HepG2 (cell line): Measurements from ENCODE around the gene FANCL. TPM values are rescaled to one million over a fixed set of nuclear protein-coding genes. Genes with fewer than 3 reads are reported as not detected.
"Not testable (repeated sequence)": the region's sequence is repeated elsewhere in the genome, so short reads cannot be mapped to it uniquely, and the experiment has no call there.

Source experiments
- ATAC-seq: fragments of 200-7000 bp; cut with Tn5 transposase; 3 replicates; pipeline ENCODE4 v1.9.1; 2020; ENCODE audit warnings: mild to moderate bottlenecking, moderate library complexity
- BruUV-seq: library from RNA; stranded (reverse); fragments of 400-500 nt; replicated peaks from 2 replicates; lab custom pipeline; 2021; lab: Mats Ljungman, UMichigan
- CTCF ChIA-PET: fragments of 300-600 bp; formaldehyde crosslinking; extraction: SDS; loops from one replicate; lab custom pipeline; 2021; ENCODE audit warnings: low total read pairs, inconsistent platforms, low intra/inter-chr PET ratio; lab: Yijun Ruan, JAX
- POLR2A ChIA-PET: fragments of 350-600 bp; sonication (Branson Sonifier 250); formaldehyde crosslinking; loops from one replicate; lab custom pipeline; 2020; ENCODE audit warnings: antibody characterized with exemption, inconsistent platforms; lab: Yijun Ruan, JAX
- DNase-seq: peaks from one replicate; pipeline ENCODE4 v3.0.0-alpha.2; 2015; ENCODE audit warnings: low spot score
- FAIRE-seq: peaks from 3 replicates; lab custom pipeline; 2011; peaks lifted over from hg19 to GRCh38; lab: Jason Lieb, UNC
- H2AFZ ChIP-seq: one replicate; pipeline ENCODE4 v1.6.1; 2011; ENCODE audit warnings: low read length, inconsistent platforms
- H3K27ac ChIP-seq: fragments of 300-600 bp; 3 replicates; pipeline ENCODE4 v1.8.0; 2011; ENCODE audit warnings: mixed run types, mild to moderate bottlenecking, mixed read lengths, low read length, inconsistent platforms; ENCODE audit not compliant: insufficient read depth; ENCODE audit errors: extremely low read length
- H3K27me3 ChIP-seq, 2 experiments: fragments of 200-600 bp in 1 of 2; 2 replicates in 1 of 2; 3 replicates in 1 of 2; pipeline versions ENCODE4 v1.6.0 to v1.8.0; 2011; ENCODE audit warnings: low read length in 2 of 2, mild to moderate bottlenecking in 2 of 2, moderate library complexity in 2 of 2, inconsistent platforms in 1 of 2; ENCODE audit not compliant: insufficient read depth in 2 of 2, control insufficient read depth in 1 of 2
- H3K36me3 ChIP-seq, 2 experiments: fragments of 200-600 bp in 1 of 2; replicated peaks in 1 of 2; 2 replicates in 1 of 2; 3 replicates in 1 of 2; pipeline versions ENCODE4 v1.5.1 to v1.8.0; 2011; ENCODE audit warnings: low read length in 2 of 2, inconsistent platforms in 1 of 2; ENCODE audit not compliant: insufficient read depth in 2 of 2, control insufficient read depth in 1 of 2
- H3K4me1 ChIP-seq: 2 replicates; pipeline ENCODE4 v1.5.1; 2012; ENCODE audit warnings: low read length, inconsistent platforms; ENCODE audit not compliant: insufficient read depth
- H3K4me2 ChIP-seq: 2 replicates; pipeline ENCODE4 v1.6.0; 2011; ENCODE audit warnings: low read depth, low read length, inconsistent platforms
- H3K4me3 ChIP-seq, 3 experiments: fragments of 200-600 bp in 1 of 3; sonication (generic), shearing (Covaris generic) in 1 of 3; replicated peaks in 1 of 3; 2 replicates each; pipeline ENCODE4 v1.5.1; 2011 to 2016; ENCODE audit warnings: low read length in 3 of 3, inconsistent platforms in 2 of 3, low read depth in 2 of 3, mild to moderate bottlenecking in 2 of 3, control low read depth in 1 of 3, mixed read lengths in 1 of 3; ENCODE audit not compliant: insufficient read depth in 1 of 3
- H3K79me2 ChIP-seq: one replicate; pipeline ENCODE4 v1.6.1; 2011; ENCODE audit warnings: low read length, inconsistent platforms; ENCODE audit not compliant: insufficient read depth
- H3K9ac ChIP-seq: 2 replicates; pipeline ENCODE4 v1.6.0; 2011; ENCODE audit warnings: mild to moderate bottlenecking, low read depth, low read length, inconsistent platforms; ENCODE audit not compliant: insufficient read depth
- H3K9me3 ChIP-seq: 2 replicates; pipeline ENCODE4 v1.5.1; 2012; ENCODE audit warnings: mild to moderate bottlenecking, low read length
- H4K20me1 ChIP-seq: 2 replicates; pipeline ENCODE4 v1.6.0; 2011; ENCODE audit warnings: inconsistent platforms, mild to moderate bottlenecking, low read length, moderate library complexity; ENCODE audit not compliant: insufficient read depth
- HOMEZ ChIP-seq: IDR thresholded peaks from 2 replicates; pipeline ENCODE4 v1.6.1; 2016; ENCODE audit warnings: low read depth
- SOX13 ChIP-seq, 3 experiments: fragments of 450-650 bp in 1 of 3; sonication (generic) in 1 of 3; formaldehyde crosslinking in 1 of 3; IDR thresholded peaks in 2 of 3; conservative IDR thresholded peaks in 1 of 3; 2 replicates each; pipeline versions ENCODE4 v1.5.0 to v1.6.1; 2016 to 2020; ENCODE audit warnings: antibody characterized with exemption in 1 of 3, mild to moderate bottlenecking in 1 of 3, missing compliant biosample characterization in 1 of 3, missing genetic modification reagents in 1 of 3, moderate library complexity in 1 of 3
- TBX2 ChIP-seq: sonication (generic); formaldehyde crosslinking; IDR thresholded peaks from 2 replicates; pipeline ENCODE4 v1.5.0; 2020; ENCODE audit warnings: missing genetic modification reagents, mild to moderate bottlenecking, borderline replicate concordance
- THAP9 ChIP-seq: sonication (generic); formaldehyde crosslinking; IDR thresholded peaks from 2 replicates; pipeline ENCODE4; 2020; ENCODE audit warnings: missing genetic modification reagents, mild to moderate bottlenecking, borderline replicate concordance
- ZBTB33 ChIP-seq: sonication (generic); formaldehyde crosslinking; IDR thresholded peaks from 2 replicates; pipeline ENCODE4 v1.4.0; 2020; ENCODE audit warnings: missing genetic modification reagents
- ZMYM4 ChIP-seq: sonication (generic); formaldehyde crosslinking; IDR thresholded peaks from 2 replicates; pipeline ENCODE4 v1.8.1; 2023; ENCODE audit warnings: mild to moderate bottlenecking, missing genetic modification reagents
- ZNF281 ChIP-seq: sonication (generic); formaldehyde crosslinking; IDR thresholded peaks from 2 replicates; pipeline ENCODE4 v1.4.0; 2020; ENCODE audit warnings: missing genetic modification reagents, borderline replicate concordance
- ZNF709 ChIP-seq: sonication (generic); formaldehyde crosslinking; IDR thresholded peaks from 2 replicates; pipeline ENCODE4 v1.5.0; 2020; ENCODE audit warnings: mild to moderate bottlenecking, missing genetic modification reagents
- WGBS: methylation state at CpG from one replicate; pipeline ENCODE4 v1.1.6; 2017; ENCODE audit warnings: low lambda C conversion rate; 5-methylcytosine and 5-hydroxymethylcytosine counted together
- in situ Hi-C: cut with HindIII; loops from 2 replicates; pipeline ENCODE4 v1.10.0; 2017; ENCODE audit warnings: low pct_unique_long_range_greater_than_20kb; ENCODE audit not compliant: extremely low pct_ligation_motif_present
- intact Hi-C: fragments of 100-400 bp; cut with micrococcal nuclease; formaldehyde crosslinking; loops from one replicate; pipeline ENCODE4 v1.10.0; 2022; ENCODE audit not compliant: unreplicated experiment
- polyA plus RNA-seq, 8 experiments: library from polyadenylated mRNA; depleted of rRNA in 3 of 8; stranded (reverse) in 7 of 8; unstranded in 1 of 8; fragments of >200 nt; fragmentation: Illumina TruSeq in 4 of 8; extraction: Trizol in 4 of 8; gene quantifications; 2 replicates each; pipeline versions ENCODE4 v1.2.1 to v1.2.3, GENCODE V29; 2011 to 2016; ENCODE audit warnings: low read depth in 4 of 8, missing spikeins in 1 of 8, mixed read lengths in 1 of 8; ENCODE audit not compliant: insufficient read depth in 1 of 8
- total RNA-seq, 5 experiments: library from RNA; depleted of rRNA; stranded (reverse); fragments of >200 nt; fragmentation: Illumina TruSeq; extraction: Trizol; gene quantifications; 2 replicates each; pipeline ENCODE4 v1.2.3, GENCODE V29; 2016; ENCODE audit warnings: low read depth in 1 of 5
- TF ChIP-seq, protein P1 (sequence below): sonication (generic); formaldehyde crosslinking; IDR thresholded peaks from 2 replicates; pipeline ENCODE4 v1.4.0; 2020; ENCODE audit warnings: missing genetic modification reagents, mild to moderate bottlenecking, borderline replicate concordance

The FANCL gene
- total and polyA plus RNA-seq, 2 of the 13 experiments (the other 11 are each of a cell fraction or from before 2014, with no cell fraction given) = 40.7 to 66.8 TPM

DNA sequence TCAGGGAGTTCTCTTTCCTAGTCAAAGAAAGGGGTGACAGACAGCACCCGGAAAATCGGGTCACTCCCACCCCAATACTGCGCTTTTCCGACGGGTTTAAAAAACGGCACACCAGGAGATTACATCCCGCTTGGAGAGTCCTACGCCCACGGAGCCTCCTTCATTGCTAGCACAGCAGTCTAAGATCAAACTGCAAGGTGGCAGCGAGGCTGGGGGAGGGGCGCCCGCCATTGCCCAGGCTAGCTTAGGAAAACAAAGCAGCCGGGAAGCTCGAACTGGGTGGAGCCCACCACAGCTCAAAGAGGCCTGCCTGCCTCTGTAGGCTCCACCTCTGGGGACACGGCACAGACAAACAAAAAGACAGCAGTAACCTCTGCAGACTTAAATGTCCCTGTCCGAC is 69.3 kb downstream of the FANCL start:
- peaks cover 31% of the 10 kb centered on the region for H3K4me1 ChIP-seq
- ATAC-seq (peak; percentile 34; the same call in 2 of the 3 replicates), DNase-seq (peak; percentile 13)
- H3K27me3 ChIP-seq; H3K79me2 ChIP-seq; H2AFZ ChIP-seq; H3K9me3 ChIP-seq; H3K36me3 ChIP-seq; in situ Hi-C loops; BruUV-seq; H3K4me3 ChIP-seq; CTCF ChIA-PET; H4K20me1 ChIP-seq; intact Hi-C loops; H3K27ac ChIP-seq; FAIRE-seq; H3K9ac ChIP-seq; TF ChIP-seq SOX13 (IDR thresholded peaks at IDR 0.05): not testable (repeated sequence)
- peak overlapping the region; percentile 20; the same call in 1 of the 2 replicates for H3K4me2 ChIP-seq
- POLR2A ChIA-PET = interaction anchor here (1.1 kb wide), 1 partner anchor 69 kb away, joined by 3 read pairs; the partner anchor contains the start of gene FANCL
- WGBS = 63% methylated on average over 15 of the region's 16 CpGs
- TF ChIP-seq THAP9 (CRISPR knock-in tag) = peak; percentile 20; the same call in 1 of the 2 replicates
- TF ChIP-seq, protein P1, sequence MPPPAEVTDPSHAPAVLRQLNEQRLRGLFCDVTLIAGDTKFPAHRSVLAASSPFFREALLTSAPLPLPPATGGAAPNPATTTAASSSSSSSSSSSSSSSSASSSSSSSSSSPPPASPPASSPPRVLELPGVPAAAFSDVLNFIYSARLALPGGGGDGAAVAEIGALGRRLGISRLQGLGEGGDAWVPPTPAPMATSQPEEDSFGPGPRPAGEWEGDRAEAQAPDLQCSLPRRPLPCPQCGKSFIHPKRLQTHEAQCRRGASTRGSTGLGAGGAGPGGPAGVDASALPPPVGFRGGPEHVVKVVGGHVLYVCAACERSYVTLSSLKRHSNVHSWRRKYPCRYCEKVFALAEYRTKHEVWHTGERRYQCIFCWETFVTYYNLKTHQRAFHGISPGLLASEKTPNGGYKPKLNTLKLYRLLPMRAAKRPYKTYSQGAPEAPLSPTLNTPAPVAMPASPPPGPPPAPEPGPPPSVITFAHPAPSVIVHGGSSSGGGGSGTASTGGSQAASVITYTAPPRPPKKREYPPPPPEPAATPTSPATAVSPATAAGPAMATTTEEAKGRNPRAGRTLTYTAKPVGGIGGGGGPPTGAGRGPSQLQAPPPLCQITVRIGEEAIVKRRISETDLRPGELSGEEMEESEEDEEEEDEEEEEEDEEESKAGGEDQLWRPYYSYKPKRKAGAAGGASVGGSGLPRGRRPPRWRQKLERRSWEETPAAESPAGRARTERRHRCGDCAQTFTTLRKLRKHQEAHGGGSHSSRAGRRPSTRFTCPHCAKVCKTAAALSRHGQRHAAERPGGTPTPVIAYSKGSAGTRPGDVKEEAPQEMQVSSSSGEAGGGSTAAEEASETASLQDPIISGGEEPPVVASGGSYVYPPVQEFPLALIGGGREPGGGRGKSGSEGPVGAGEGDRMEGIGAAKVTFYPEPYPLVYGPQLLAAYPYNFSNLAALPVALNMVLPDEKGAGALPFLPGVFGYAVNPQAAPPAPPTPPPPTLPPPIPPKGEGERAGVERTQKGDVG (CRISPR knock-in tag) = peak; percentile 39; the same call in 1 of the 2 replicates
- TF ChIP-seq ZBTB33 (CRISPR knock-in tag) = peak; percentile 92
- TF ChIP-seq ZMYM4 (CRISPR knock-in tag) = peak; percentile 85
- TF ChIP-seq SOX13 (CRISPR knock-in tag; conservative IDR thresholded peaks at IDR 0.05 in 1 of 2, IDR thresholded peaks at IDR 0.05 in 1 of 2) = peak in 1 of 2 experiments; percentile 59; a peak in 2 of 4 replicates
- TF ChIP-seq TBX2 (CRISPR knock-in tag) = peak; percentile 25; the same call in 1 of the 2 replicates
- peak; percentile 38; the same call in 1 of the 2 replicates for TF ChIP-seq HOMEZ (CRISPR knock-in tag)
- TF ChIP-seq ZNF709 = 0 out of 2 replicates have a peak, but pooled peaks have one; percentile 17
- TF ChIP-seq ZNF281 (CRISPR knock-in tag) = peak; percentile 92
